NCI-H345 treated with DMSO at 0.1 percent for 48 hours (cell line): ENCODE measurements around the gene PCDH9.
"Not testable (repeated sequence)": the region's sequence is repeated elsewhere in the genome, so short reads cannot be mapped to it uniquely, and the experiment has no call there.

Experiments
- DNase-seq: peaks from one replicate; lab custom pipeline; 2025; ENCODE audit not compliant: unreplicated experiment; lab: John Stamatoyannopoulos, UW

Gene PCDH9

GRCh38 chr13:67133476-67133875 lies 96.7 kb downstream of the PCDH9 start:
- no peak for DNase-seq

- DNase-seq = no peak
Measured at GRCh38 chr13:67131393-67131792, 98.7 kb downstream of the PCDH9 start.

- no peak for DNase-seq
Measured at GRCh38 chr13:67130444-67130843, 99.7 kb downstream of the PCDH9 start.

DNA sequence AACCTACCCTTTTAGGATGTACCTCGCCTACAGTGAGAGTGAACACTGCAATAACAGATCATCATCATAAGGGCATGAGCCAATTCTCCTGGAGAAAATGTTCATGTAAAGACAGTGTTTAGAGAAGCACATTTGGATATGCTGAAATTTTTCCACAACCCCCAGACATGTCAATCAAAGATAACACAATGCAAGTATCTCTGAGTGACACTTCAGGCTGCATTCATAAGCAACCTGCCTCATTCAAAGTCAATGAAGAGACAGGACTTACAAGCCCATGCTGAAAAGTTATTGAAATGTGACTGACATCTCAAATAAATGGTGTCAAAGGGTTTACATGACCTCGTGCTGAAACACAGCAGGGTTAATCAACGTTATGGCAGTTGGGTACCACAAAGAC lies 102.0 kb downstream of the PCDH9 start:
- no peak for DNase-seq

DNA sequence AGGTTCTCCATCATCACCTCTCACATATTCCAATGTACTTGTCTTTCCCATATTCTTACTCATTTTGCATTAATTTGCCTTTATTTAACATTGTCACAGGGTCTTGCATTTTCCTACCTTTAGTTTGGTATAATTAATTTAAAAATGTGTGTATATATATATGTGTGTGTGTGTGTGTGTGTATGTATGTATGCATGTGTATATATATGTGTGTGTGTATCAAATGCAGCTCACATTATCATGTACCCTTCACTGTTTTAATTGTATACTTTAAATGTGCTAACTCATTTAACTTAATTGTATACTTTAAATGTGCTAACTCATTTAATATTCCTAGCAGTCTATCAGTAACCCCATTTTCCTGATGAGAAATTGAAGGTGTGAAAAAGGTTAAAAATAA lies 104.5 kb downstream of the PCDH9 start:
- no peak for DNase-seq

DNA sequence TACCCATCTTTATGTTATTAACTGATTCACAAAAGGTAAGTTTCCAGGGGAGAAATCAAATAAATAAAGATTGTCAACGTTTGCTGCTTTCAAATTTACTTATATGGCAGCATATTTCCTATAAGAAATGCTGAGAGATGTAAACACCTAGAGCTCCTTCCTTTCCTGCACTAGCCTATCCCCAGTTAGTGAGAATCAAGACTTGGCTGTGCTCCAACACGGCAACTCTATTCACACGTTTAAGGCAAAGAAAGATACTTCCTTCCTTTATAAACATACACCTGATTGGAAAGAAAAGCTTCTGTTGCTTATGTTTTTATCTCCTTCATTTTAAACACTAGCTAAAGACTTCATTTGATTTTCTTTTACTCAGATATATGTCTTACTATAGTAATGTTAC lies 107.0 kb downstream of the PCDH9 start:
- DNase-seq = no peak

DNA sequence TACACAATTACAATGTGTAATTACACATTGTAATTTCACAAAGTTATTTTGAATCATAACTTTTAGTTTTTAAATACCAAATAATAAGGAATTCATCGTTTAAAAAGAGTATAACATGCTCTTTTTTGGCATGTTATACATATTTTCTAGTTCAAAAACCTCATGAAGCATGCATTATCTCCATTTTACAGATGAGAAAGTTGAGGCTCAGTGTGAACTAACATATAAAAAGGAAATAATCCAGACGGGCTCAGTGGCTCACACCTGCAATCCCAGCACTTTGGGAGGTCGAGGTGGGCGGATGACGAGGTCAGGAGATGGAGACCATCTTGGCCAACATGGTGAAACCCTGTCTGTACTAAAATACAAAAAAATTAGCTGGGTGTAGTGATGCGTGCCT lies 107.9 kb downstream of the PCDH9 start:
- no peak for DNase-seq

DNA sequence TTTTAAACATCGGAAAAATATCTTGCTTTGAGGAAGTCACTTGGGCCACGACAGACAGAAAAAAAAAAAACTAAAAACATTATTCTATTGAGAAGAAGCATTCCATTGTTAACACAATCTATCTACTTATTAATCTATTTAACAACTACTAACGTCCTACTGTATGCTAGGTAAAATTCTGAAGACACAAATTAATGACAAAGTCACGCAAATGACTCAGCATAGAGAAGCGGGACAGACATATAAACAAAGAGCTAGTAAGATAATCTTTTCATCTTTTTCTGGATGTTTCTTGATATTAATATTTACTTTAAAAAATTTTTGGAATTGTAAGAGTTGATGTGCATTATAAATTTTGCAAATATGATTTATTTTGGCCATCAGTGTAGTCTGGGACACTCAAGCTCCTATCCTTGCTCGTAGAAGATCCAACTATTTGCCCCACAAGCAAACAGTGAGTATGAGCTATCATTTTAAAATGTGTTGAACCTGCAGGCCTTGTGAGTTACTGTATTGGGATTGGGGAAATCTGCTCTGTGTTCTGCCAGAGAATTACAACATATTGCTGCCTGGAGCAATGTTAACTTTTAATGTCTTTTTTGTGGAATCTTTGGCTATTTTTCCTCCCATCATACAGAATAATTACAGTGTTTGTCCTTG lies 109.1 kb downstream of the PCDH9 start:
- DNase-seq = no peak

DNA sequence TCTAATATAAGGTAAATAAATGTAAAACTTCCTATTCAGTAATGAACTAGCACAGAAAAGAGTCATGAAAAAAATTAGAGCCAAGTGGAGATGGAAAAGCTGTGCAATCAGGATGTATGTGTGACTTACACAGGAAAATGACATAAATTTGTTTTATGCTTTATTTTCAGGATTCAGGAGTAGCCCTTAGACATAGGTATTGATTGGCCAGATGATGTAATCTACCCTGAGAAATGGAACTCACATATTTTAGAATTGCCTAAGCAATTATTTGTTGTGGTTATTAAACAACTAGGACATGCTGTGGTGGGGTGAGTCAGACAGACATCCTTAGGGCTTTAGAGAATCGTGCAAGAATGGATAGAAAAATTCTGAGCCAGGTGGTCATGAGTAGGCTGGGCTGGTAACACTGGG lies 110.6 kb downstream of the PCDH9 start:
- no peak for DNase-seq

GRCh38 chr13:67118277-67118676 lies 111.9 kb downstream of the PCDH9 start:
- DNase-seq = no peak

- DNase-seq = no peak
Measured at GRCh38 chr13:67117010-67117550, 113.1 kb downstream of the PCDH9 start.

- no peak for DNase-seq
Measured at GRCh38 chr13:67107979-67108378, 122.2 kb downstream of the PCDH9 start.

DNA sequence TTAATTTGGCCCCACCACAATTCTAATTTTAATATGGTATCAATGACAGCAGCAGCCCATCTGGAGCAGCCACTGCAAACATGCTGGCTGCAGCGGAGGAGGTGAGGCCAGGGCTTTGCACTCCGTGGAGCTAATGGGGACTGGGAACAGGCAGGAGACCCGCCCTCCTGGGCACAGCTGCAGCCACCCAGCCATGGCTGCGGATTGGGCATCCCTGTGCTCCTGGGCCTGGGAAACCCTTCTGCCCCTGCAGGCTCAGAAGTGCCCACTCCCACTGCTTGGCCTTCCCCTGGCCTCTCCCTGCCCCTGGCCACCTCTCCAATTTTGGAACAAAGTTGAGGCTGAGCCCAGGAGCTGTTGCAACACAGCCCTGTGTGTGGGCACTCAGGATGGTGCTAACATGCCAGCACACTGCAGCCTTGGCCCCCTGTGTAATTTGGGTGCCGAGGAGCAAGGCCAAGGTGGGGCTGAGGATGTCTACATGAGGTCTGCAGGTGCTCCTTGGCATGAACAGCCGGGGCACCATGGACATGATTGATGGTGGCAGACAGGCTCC lies 123.6 kb downstream of the PCDH9 start:
- DNase-seq = no peak

DNA sequence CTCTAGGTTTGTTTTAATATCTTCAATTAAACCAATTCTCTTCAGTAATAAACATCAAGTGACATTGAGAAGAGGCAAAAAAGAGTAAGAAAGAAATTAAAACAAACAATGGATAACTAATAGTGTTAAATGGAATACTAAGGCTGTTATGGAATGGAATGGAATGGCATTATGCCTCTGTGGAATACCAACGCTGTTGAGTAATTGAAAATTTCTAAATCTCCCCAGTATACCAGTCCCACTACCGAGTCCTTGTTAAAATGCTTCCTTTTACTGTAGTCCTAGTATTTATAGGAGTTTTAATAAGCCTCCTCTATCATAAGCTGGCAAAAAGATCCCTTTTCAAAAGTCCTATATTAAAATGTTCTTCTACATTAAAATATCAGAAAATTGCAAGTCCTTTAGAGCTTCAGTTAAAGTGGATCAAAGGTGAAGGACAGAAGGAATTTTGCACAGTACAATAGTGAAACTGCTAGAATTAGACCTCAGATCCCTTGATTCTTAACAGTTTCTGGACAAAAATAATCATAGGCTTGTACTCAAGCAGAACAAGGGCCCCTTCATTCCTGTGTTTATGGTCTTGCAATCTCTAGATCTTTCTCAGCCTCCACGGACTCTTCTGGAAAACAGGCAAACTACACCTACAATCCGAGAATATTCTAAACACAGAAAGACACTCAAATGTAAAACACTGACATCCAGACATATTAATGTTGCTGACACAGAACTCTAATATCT lies 128.2 kb downstream of the PCDH9 start:
- DNase-seq = no peak

DNA sequence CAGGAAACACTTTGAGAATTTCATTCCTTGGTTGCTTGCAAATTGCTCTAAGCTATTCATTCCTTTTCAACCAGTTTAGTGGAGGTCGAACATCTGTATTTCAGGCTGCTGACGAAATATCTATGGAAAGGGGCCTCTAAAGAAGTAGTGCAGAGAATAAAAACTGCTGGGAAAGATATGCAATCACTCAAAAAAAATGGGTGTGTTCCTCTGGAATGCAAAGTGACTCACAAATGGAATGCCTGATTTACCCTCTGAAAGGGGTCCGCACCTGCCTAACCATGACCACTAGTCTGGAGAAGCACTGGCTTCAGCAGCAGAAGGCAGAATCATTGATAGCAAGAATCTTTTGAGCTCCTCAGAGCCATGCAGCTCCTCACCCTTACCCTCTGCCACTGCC lies 129.4 kb downstream of the PCDH9 start:
- no peak for DNase-seq

DNA sequence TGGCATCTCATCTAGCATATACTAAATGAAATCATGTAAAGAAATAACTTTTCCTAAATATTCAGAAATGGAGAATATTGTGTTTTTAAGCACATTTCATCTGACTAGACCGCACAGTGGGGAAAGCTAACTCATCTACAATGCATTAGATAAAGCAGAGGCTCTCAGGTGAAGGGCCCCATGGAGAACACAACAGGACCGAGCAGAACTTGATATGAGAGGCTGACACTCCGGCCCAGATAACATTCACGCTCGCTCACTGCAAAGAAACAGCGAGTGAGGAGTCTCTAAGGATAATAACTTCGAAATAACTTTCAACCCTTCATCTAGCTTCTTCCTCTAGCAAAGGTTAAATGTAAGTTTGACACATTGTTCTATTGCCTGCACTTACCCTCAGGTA lies 130.6 kb downstream of the PCDH9 start:
- no peak for DNase-seq

- no peak for DNase-seq
Measured at GRCh38 chr13:67097892-67098452, 132.2 kb downstream of the PCDH9 start.

GRCh38 chr13:67096893-67097292 lies 133.2 kb downstream of the PCDH9 start:
- DNase-seq = not testable (repeated sequence)

DNA sequence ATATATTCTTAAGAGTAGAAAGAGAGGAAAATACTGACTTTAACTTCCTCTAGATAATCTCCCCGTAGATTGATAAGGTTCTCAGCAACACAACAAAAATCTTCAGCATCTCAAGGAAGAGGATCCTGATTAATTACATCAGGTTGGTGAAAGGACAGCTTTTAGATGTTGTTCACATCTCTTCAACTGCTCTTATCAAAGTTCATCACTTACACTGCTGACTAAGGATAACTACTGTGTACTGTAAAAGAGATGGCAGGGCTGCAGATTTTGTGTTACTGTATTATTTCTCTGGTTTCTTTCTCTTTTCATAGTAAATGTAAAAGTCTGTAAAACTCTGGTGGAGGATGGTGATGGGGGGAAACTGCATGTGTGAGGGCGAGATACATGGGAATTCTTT lies 133.7 kb downstream of the PCDH9 start:
- DNase-seq = no peak

GRCh38 chr13:67095621-67096020 lies 134.5 kb downstream of the PCDH9 start:
- DNase-seq = no peak

GRCh38 chr13:67094952-67095351 lies 135.2 kb downstream of the PCDH9 start:
- no peak for DNase-seq

GRCh38 chr13:67094078-67094477 lies 136.1 kb downstream of the PCDH9 start:
- no peak for DNase-seq
